ENCODE measurements around the gene PNPLA2. TPM values are rescaled to one million over a fixed set of nuclear protein-coding genes. Genes with fewer than 3 reads are reported as not detected.

The PNPLA2 gene
- total and polyA plus RNA-seq, 7 donors = 64.8 to 247 (median 125) TPM

DNA sequence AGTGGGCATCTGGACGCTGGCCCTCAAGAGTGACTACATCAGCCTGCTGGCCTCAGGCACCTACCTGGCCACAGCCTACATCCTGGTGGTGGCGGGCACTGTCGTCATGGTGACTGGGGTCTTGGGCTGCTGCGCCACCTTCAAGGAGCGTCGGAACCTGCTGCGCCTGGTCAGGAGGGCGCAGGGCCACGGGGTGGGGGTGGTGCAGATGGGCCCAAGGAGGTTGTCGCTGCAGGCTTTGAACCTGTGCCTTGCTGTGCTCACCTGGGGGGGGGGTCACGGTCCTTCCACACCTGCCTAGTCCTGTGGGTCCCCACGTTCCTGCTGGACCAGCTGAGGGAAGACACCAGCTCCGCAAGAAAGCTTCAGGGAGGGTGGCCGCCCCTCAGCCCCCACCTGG lies 17.6 kb downstream of the PNPLA2 start:
- TF ChIP-seq, protein P1, sequence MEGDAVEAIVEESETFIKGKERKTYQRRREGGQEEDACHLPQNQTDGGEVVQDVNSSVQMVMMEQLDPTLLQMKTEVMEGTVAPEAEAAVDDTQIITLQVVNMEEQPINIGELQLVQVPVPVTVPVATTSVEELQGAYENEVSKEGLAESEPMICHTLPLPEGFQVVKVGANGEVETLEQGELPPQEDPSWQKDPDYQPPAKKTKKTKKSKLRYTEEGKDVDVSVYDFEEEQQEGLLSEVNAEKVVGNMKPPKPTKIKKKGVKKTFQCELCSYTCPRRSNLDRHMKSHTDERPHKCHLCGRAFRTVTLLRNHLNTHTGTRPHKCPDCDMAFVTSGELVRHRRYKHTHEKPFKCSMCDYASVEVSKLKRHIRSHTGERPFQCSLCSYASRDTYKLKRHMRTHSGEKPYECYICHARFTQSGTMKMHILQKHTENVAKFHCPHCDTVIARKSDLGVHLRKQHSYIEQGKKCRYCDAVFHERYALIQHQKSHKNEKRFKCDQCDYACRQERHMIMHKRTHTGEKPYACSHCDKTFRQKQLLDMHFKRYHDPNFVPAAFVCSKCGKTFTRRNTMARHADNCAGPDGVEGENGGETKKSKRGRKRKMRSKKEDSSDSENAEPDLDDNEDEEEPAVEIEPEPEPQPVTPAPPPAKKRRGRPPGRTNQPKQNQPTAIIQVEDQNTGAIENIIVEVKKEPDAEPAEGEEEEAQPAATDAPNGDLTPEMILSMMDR (IDR thresholded peaks at IDR 0.05) = no peak
- ATAC-seq (no peak), DNase-seq (no peak)
- peaks cover 3 to 55% of the 10 kb centered on the region in 2 donors for H3K36me3 ChIP-seq (ENCODE audit: insufficient read depth in 1 of 2, low read depth in 1 of 2)
- no peak overlapping the region for H3K27ac ChIP-seq
- peaks cover 0 to 3% (median 0%) of the 10 kb centered on the region in 3 donors for H3K27me3 ChIP-seq (ENCODE audit: insufficient read depth in 3 of 3, low read length in 2 of 3)
- H3K9me3 ChIP-seq = no peaks in the 10 kb centered on the region
- intact Hi-C loops (cut with DNase I) = no loop called here
- 89 to 94% (median 90%) methylated on average over 10 to 14 of the region's 14 CpGs for WGBS, 3 donors
- H3K4me1 ChIP-seq = peaks cover 49% of the 10 kb centered on the region
- no peak overlapping the region for H3K4me3 ChIP-seq

DNA sequence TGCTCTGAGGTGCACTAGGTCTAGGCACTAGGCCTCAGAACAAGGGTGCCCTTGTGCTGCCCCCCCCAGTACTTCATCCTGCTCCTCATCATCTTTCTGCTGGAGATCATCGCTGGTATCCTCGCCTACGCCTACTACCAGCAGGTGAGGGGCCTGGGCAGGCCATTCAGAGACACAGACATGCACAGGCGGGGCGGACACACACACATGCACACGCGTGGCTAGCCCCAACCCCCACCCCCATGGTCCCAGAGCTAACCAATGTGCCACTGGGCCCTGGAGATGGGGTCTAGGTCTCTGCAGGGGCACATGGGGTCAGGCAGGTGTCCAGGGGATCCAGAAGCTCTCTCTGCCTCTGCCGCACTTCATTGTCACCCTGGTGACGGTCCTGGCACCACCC lies 18.0 kb downstream of the PNPLA2 start:
- peaks cover 51% of the 10 kb centered on the region for H3K4me1 ChIP-seq

DNA sequence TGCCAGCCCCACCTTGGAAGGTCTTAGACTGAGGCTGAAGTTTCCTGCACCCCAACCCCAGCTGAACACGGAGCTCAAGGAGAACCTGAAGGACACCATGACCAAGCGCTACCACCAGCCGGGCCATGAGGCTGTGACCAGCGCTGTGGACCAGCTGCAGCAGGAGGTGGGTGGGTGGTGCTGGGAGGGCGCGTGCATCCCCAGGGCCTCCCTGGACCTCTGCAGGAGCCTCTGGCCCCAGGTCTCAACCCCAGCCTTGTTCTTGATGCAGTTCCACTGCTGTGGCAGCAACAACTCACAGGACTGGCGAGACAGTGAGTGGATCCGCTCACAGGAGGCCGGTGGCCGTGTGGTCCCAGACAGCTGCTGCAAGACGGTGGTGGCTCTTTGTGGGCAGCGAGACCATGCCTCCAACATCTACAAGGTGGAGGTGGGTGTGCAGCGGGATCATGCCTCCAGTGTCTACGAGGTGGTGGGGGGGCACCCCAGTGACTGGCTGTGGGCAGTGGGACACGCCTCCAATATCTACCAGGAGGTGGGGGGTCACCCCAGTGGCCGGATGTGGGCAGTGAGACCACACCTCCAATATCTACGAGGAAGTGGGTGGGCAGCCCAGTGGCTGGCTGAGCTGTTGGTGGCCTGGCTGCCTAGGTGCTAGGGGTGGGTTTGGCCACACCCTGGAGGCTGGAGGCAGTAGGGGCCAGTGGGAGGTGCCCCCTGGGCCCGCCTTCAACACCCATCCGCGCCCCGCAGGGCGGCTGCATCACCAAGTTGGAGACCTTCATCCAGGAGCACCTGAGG lies 18.7 kb downstream of the PNPLA2 start:
- no peaks in the 10 kb centered on the region for H3K27me3 ChIP-seq (ENCODE audit: insufficient read depth in 3 of 3, low read length in 2 of 3)
- intact Hi-C loops (cut with DNase I) = no loop called here
- peaks cover 44% of the 10 kb centered on the region for H3K4me1 ChIP-seq
- no peak overlapping the region for H3K4me3 ChIP-seq
- H3K36me3 ChIP-seq (ENCODE audit: insufficient read depth in 1 of 2, low read depth in 1 of 2) = peaks cover 3 to 55% of the 10 kb centered on the region in 2 donors
- 81 to 85% (median 82%) methylated on average over 18 to 22 of the region's 22 CpGs for WGBS, 3 donors
- TF ChIP-seq, protein P1 (IDR thresholded peaks at IDR 0.05) = no peak
- no peaks in the 10 kb centered on the region for H3K9me3 ChIP-seq
- no peak for DNase-seq
- peak overlapping the region; percentile 30 for H3K27ac ChIP-seq
- ATAC-seq = no peak

More for the DNA sequence above, 18.0 kb downstream of the PNPLA2 start:
- no peaks in the 10 kb centered on the region for H3K9me3 ChIP-seq
- no peak for DNase-seq
- ATAC-seq = no peak
- H3K27me3 ChIP-seq (ENCODE audit: insufficient read depth in 3 of 3, low read length in 2 of 3) = peaks cover 0 to under 1% (median 0%) of the 10 kb centered on the region in 3 donors
- 74 to 85% (median 83%) methylated on average over 9 of the region's 9 CpGs for WGBS, 3 donors
- no peak overlapping the region for H3K4me3 ChIP-seq
- TF ChIP-seq, protein P1 (IDR thresholded peaks at IDR 0.05) = no peak
- intact Hi-C loops (cut with DNase I) = no loop called here
- peaks cover 3 to 55% of the 10 kb centered on the region in 2 donors for H3K36me3 ChIP-seq (ENCODE audit: insufficient read depth in 1 of 2, low read depth in 1 of 2)
- H3K27ac ChIP-seq = peak overlapping the region; percentile 30

DNA sequence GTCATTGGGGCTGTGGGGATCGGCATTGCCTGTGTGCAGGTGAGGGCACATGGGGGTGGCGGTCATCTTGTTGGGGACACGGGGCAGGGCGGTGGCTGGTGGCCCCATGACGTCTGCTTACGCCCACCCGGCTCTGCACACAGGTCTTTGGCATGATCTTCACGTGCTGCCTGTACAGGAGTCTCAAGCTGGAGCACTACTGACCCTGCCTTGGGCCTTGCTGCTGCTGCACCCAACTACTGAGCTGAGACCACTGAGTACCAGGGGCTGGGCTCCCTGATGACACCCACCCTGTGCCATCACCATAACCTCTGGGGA lies 19.2 kb downstream of the PNPLA2 start:
- no peak for DNase-seq
- ATAC-seq = no peak
- H3K36me3 ChIP-seq (ENCODE audit: insufficient read depth in 1 of 2, low read depth in 1 of 2) = peaks cover 3 to 55% of the 10 kb centered on the region in 2 donors
- WGBS, 3 donors = 69 to 76% (median 76%) methylated on average over 8 of the region's 8 CpGs
- TF ChIP-seq, protein P1 (IDR thresholded peaks at IDR 0.05) = no peak
- no peaks in the 10 kb centered on the region for H3K9me3 ChIP-seq
- H3K27ac ChIP-seq = peak overlapping the region; percentile 30
- intact Hi-C loops (cut with DNase I) = no loop called here
- peaks cover 43% of the 10 kb centered on the region for H3K4me1 ChIP-seq
- H3K27me3 ChIP-seq (ENCODE audit: insufficient read depth in 3 of 3, low read length in 2 of 3) = no peaks in the 10 kb centered on the region
- H3K4me3 ChIP-seq = no peak overlapping the region

Data from psoas muscle (tissue), 8 donors.